Measurements from ENCODE around the gene L3MBTL2. TPM values are rescaled to one million over a fixed set of nuclear protein-coding genes. Genes with fewer than 3 reads are reported as not detected.

Gene L3MBTL2
- total and polyA plus RNA-seq, 9 of the 15 experiments (the other 6 are each of a cell fraction or from before 2014, with no cell fraction given): 10.3 to 23.1 (median 18.6) TPM

DNA sequence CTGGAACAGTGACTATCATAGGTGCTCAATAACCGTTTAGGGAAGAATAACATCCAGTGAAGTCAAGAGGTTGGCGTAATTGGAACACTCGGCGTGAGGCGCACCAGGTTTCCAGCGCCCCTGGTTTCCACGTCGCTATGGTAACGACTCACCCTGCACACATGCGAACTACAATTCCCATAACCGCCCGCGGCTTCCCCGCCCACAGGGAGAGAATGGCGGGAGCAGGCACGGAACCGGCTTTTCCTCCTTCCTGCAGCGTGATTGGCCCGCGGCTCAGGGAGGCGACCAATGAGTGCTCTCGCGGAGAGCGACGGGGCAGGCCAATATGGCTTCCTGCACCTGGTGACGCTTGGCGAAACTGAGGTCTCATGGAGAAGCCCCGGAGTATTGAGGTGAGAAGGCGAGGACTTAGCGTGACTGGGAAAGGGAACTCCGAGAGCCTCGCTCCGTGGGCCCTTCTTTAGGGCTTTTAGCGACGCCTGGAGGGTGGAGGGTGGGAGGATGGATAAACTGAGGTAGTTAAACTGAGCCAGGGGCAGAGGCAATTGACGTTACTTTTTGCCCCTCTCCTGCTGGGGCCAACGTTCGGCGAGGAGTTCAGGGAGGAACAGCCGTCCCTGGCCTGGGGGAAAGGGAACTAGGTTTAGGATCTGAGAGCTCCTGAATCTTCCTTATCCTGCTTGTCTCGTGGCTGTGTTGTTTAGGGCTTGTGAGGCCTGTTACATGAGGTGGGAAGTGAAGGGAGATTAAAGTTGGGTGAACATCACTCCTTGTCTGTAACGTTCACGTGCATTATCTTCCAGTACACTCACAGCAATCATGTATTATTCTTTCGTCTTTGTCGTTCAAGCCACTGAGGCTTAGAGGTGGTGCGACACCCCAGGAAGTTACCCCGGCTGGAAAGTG lies at the start of gene L3MBTL2 (continued):
- TF ChIP-seq, protein P1, sequence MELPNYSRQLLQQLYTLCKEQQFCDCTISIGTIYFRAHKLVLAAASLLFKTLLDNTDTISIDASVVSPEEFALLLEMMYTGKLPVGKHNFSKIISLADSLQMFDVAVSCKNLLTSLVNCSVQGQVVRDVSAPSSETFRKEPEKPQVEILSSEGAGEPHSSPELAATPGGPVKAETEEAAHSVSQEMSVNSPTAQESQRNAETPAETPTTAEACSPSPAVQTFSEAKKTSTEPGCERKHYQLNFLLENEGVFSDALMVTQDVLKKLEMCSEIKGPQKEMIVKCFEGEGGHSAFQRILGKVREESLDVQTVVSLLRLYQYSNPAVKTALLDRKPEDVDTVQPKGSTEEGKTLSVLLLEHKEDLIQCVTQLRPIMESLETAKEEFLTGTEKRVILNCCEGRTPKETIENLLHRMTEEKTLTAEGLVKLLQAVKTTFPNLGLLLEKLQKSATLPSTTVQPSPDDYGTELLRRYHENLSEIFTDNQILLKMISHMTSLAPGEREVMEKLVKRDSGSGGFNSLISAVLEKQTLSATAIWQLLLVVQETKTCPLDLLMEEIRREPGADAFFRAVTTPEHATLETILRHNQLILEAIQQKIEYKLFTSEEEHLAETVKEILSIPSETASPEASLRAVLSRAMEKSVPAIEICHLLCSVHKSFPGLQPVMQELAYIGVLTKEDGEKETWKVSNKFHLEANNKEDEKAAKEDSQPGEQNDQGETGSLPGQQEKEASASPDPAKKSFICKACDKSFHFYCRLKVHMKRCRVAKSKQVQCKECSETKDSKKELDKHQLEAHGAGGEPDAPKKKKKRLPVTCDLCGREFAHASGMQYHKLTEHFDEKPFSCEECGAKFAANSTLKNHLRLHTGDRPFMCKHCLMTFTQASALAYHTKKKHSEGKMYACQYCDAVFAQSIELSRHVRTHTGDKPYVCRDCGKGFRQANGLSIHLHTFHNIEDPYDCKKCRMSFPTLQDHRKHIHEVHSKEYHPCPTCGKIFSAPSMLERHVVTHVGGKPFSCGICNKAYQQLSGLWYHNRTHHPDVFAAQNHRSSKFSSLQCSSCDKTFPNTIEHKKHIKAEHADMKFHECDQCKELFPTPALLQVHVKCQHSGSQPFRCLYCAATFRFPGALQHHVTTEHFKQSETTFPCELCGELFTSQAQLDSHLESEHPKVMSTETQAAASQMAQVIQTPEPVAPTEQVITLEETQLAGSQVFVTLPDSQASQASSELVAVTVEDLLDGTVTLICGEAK (IDR thresholded peaks at IDR 0.05): peak; percentile 67
- TF ChIP-seq, protein P1 (CRISPR knock-in tag; IDR thresholded peaks at IDR 0.05): no peak
- no peak for TF ChIP-seq NFIC (IDR thresholded peaks at IDR 0.05)
- TF ChIP-seq RBFOX2 (IDR thresholded peaks at IDR 0.05; ENCODE audit: low read depth, low read length): peak; percentile 84
- 0 out of 2 replicates have a peak, but pooled peaks have one; percentile 20 for TF ChIP-seq JUND (IDR thresholded peaks at IDR 0.05; ENCODE audit: borderline replicate concordance, low read depth, low read length)
- no peak; the same call in 2 of the 3 replicates for TF ChIP-seq JUND (tag; IDR thresholded peaks at IDR 0.05; ENCODE audit: borderline replicate concordance, low read depth, low read length)
- TF ChIP-seq MEF2D (tag; conservative IDR thresholded peaks at IDR 0.05; ENCODE audit: low read depth): no peak
- peak; percentile 51 for TF ChIP-seq CXXC5 (CRISPR knock-in tag; IDR thresholded peaks at IDR 0.05)
- TF ChIP-seq SRSF9 (IDR thresholded peaks at IDR 0.05; ENCODE audit: borderline replicate concordance, low read depth, low read length): no peak
- no peak for TF ChIP-seq ZZZ3 (IDR thresholded peaks at IDR 0.05)
- TF ChIP-seq, protein P2, sequence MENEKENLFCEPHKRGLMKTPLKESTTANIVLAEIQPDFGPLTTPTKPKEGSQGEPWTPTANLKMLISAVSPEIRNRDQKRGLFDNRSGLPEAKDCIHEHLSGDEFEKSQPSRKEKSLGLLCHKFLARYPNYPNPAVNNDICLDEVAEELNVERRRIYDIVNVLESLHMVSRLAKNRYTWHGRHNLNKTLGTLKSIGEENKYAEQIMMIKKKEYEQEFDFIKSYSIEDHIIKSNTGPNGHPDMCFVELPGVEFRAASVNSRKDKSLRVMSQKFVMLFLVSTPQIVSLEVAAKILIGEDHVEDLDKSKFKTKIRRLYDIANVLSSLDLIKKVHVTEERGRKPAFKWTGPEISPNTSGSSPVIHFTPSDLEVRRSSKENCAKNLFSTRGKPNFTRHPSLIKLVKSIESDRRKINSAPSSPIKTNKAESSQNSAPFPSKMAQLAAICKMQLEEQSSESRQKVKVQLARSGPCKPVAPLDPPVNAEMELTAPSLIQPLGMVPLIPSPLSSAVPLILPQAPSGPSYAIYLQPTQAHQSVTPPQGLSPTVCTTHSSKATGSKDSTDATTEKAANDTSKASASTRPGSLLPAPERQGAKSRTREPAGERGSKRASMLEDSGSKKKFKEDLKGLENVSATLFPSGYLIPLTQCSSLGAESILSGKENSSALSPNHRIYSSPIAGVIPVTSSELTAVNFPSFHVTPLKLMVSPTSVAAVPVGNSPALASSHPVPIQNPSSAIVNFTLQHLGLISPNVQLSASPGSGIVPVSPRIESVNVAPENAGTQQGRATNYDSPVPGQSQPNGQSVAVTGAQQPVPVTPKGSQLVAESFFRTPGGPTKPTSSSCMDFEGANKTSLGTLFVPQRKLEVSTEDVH (IDR thresholded peaks at IDR 0.05; ENCODE audit: low read depth, partially characterized antibody): peak; percentile 95
- TF ChIP-seq, protein P3, sequence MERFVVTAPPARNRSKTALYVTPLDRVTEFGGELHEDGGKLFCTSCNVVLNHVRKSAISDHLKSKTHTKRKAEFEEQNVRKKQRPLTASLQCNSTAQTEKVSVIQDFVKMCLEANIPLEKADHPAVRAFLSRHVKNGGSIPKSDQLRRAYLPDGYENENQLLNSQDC (CRISPR knock-in tag; IDR thresholded peaks at IDR 0.05): no peak
- TF ChIP-seq PHF20 (IDR thresholded peaks at IDR 0.05; ENCODE audit: partially characterized antibody): peak; percentile 80
- TF ChIP-seq, protein P4, sequence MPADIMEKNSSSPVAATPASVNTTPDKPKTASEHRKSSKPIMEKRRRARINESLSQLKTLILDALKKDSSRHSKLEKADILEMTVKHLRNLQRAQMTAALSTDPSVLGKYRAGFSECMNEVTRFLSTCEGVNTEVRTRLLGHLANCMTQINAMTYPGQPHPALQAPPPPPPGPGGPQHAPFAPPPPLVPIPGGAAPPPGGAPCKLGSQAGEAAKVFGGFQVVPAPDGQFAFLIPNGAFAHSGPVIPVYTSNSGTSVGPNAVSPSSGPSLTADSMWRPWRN (IDR thresholded peaks at IDR 0.05; ENCODE audit: low read depth): no peak

Measured in K562 (cell line).